ENCODE data around the gene DAB1.

GRCh38 chr1:57082711-57083439 lies 341.0 kb downstream of the DAB1 start:
- TF ChIP-seq CTCF (IDR thresholded peaks at IDR 0.05; ENCODE audit: insufficient read depth, low read length, poor library complexity, severe bottlenecking) (no peak), EZH2phosphoT487 (conservative IDR thresholded peaks at IDR 0.05; ENCODE audit: low read length) (no peak)
